B cell (primary cell): Measurements from ENCODE around the gene SLIT3. TPM values are rescaled to one million over a fixed set of nuclear protein-coding genes. Genes with fewer than 3 reads are reported as not detected.

Experiments
- ATAC-seq: fragments of 200-7000 bp; cut with Tn5 transposase; one replicate; pipeline ENCODE4 v1.10.0; 2021; ENCODE audit warnings: low read depth, mild to moderate bottlenecking, moderate number of reproducible peaks, moderate library complexity
- CTCF ChIA-PET: fragments of 350-600 bp; sonication (Branson Sonifier 250); formaldehyde crosslinking; loops from one replicate; lab custom pipeline; 2021; ENCODE audit warnings: antibody characterized with exemption, inconsistent platforms; lab: Charles Lee
- POLR2A ChIA-PET: fragments of 350-600 bp; sonication (Branson Sonifier 250); formaldehyde crosslinking; loops from one replicate; lab custom pipeline; 2021; ENCODE audit warnings: antibody characterized with exemption; lab: Charles Lee
- DNase-seq: peaks from one replicate; pipeline ENCODE4 v3.0.0; 2013
- H2AFZ ChIP-seq: 2 replicates; pipeline ENCODE4 v1.6.1; 2012; ENCODE audit warnings: mild to moderate bottlenecking, low read depth, low read length; ENCODE audit not compliant: insufficient read depth, poor library complexity, severe bottlenecking
- H3K27ac ChIP-seq, 2 donors: 1 replicate in 1 of 2; 2 replicates in 1 of 2; pipeline ENCODE4 v1.5.1; 2012 to 2013; ENCODE audit warnings: low read length in 2 of 2, mild to moderate bottlenecking in 2 of 2, moderate library complexity in 1 of 2
- H3K27me3 ChIP-seq, 4 experiments: fragments of 200-600 bp in 1 of 4; sonication (generic) in 1 of 4; replicated peaks in 1 of 4; 1 replicate in 2 of 4; 2 replicates in 2 of 4; pipeline versions ENCODE4 v1.6.1 to v1.7.0; 2013 to 2016; ENCODE audit warnings: low read length in 3 of 4, mild to moderate bottlenecking in 2 of 4, mixed read lengths in 1 of 4, moderate library complexity in 1 of 4; ENCODE audit not compliant: insufficient read depth in 4 of 4, control insufficient read depth in 3 of 4; ENCODE audit errors: control extremely low read depth in 1 of 4
- H3K36me3 ChIP-seq, 2 experiments: replicated peaks in 1 of 2; 1 replicate in 1 of 2; 2 replicates in 1 of 2; pipeline versions ENCODE4 v1.6.1 to v1.7.1; 2013; ENCODE audit warnings: low read length in 1 of 2; ENCODE audit not compliant: insufficient read depth in 2 of 2, control insufficient read depth in 1 of 2; ENCODE audit errors: control extremely low read depth in 1 of 2, extremely low read depth in 1 of 2
- H3K4me1 ChIP-seq, 2 donors: fragments of 200-600 bp in 1 of 2; sonication (generic) in 1 of 2; 1 replicate in 1 of 2; 2 replicates in 1 of 2; pipeline versions ENCODE4 v1.5.1 to v1.6.1; 2013 to 2017; ENCODE audit warnings: low read length in 2 of 2; ENCODE audit not compliant: control insufficient read depth in 2 of 2, insufficient read depth in 2 of 2
- H3K4me2 ChIP-seq: replicated peaks from 2 replicates; pipeline ENCODE3; 2012; ENCODE audit warnings: mild to moderate bottlenecking, low read depth, low read length; ENCODE audit not compliant: poor library complexity, severe bottlenecking
- H3K4me3 ChIP-seq, 5 experiments: fragments of 200-600 bp in 1 of 5; sonication (generic) in 1 of 5; 1 replicate in 3 of 5; 2 replicates in 2 of 5; pipeline versions ENCODE4 v1.5.1 to v1.7.0; 2011 to 2016; ENCODE audit warnings: low read length in 4 of 5, mild to moderate bottlenecking in 4 of 5, low read depth in 2 of 5, control low read depth in 1 of 5, moderate library complexity in 1 of 5; ENCODE audit not compliant: insufficient read depth in 1 of 5; ENCODE audit errors: control extremely low read depth in 1 of 5, extremely low read depth in 1 of 5
- H3K79me2 ChIP-seq: fragments of 200-600 bp; sonication (generic); one replicate; pipeline ENCODE4 v1.6.0; 2016; ENCODE audit warnings: low read length; ENCODE audit not compliant: control insufficient read depth, insufficient read depth
- H3K9ac ChIP-seq: fragments of 200-600 bp; sonication (generic); 2 replicates; pipeline ENCODE4 v1.6.1; 2017; ENCODE audit warnings: mild to moderate bottlenecking, low read length, moderate library complexity
- H3K9me3 ChIP-seq, 3 donors: one replicate each; pipeline versions ENCODE4 v1.6.1 to v1.7.1; 2013; ENCODE audit warnings: low read length in 2 of 3; ENCODE audit not compliant: control insufficient read depth in 2 of 3, insufficient read depth in 1 of 3; ENCODE audit errors: control extremely low read depth in 1 of 3
- H4K20me1 ChIP-seq: 2 replicates; pipeline ENCODE4 v1.6.0; 2012; ENCODE audit warnings: mild to moderate bottlenecking, low read length; ENCODE audit not compliant: insufficient read depth, control insufficient read depth, poor library complexity, severe bottlenecking
- H3K27ac Mint-ChIP-seq: one replicate; pipeline ENCODE4 v1.8.0; 2021; ENCODE audit warnings: mixed read lengths
- H3K27me3 Mint-ChIP-seq: one replicate; pipeline ENCODE4 v1.8.0; 2021; ENCODE audit warnings: mixed read lengths
- H3K4me1 Mint-ChIP-seq: one replicate; pipeline ENCODE4 v1.8.0; 2021; ENCODE audit warnings: mixed read lengths
- H3K4me3 Mint-ChIP-seq: one replicate; pipeline ENCODE4 v1.8.0; 2021; ENCODE audit warnings: mixed read lengths
- H3K9me3 Mint-ChIP-seq: one replicate; pipeline ENCODE4 v1.8.0; 2022; ENCODE audit warnings: mixed read lengths; ENCODE audit not compliant: insufficient read depth
- EZH2 ChIP-seq: IDR thresholded peaks from 2 replicates; pipeline ENCODE4 v1.6.1; 2012; ENCODE audit warnings: borderline replicate concordance, low read depth, mild to moderate bottlenecking, moderate library complexity, low read length; ENCODE audit not compliant: insufficient read depth, poor library complexity, severe bottlenecking
- WGBS: methylation state at CpG from one replicate; pipeline ENCODE4 v1.1.5; 2013; ENCODE audit warnings: missing lambda C conversion rate; ENCODE audit not compliant: insufficient coverage; 5-methylcytosine and 5-hydroxymethylcytosine counted together
- intact Hi-C: fragments of 100-400 bp; cut with micrococcal nuclease; formaldehyde crosslinking; loops from one replicate; pipeline ENCODE4 v1.10.0; 2022
- polyA plus RNA-seq: library from polyadenylated mRNA; depleted of rRNA; stranded (reverse); fragments of >200 nt; gene quantifications from 2 replicates; pipeline ENCODE4 v1.2.3, GENCODE V29; 2012
- total RNA-seq, 2 donors: library from RNA; stranded (reverse); fragments of 120-200 nt in 1 of 2; gene quantifications; 1 replicate in 1 of 2; 2 replicates in 1 of 2; pipeline versions ENCODE4 v1.2.3 to v1.2.4, GENCODE V29; 2013 to 2022
- TF ChIP-seq, protein P1 (sequence below): fragments of 200-600 bp; IDR thresholded peaks from one replicate; pipeline ENCODE4 v1.8.0; 2022; ENCODE audit warnings: antibody characterized with exemption, mild to moderate bottlenecking

Gene SLIT3
- total and polyA plus RNA-seq, 2 donors (not counting 1 experiment from before 2014, with no cell fraction given) = not detected

DNA sequence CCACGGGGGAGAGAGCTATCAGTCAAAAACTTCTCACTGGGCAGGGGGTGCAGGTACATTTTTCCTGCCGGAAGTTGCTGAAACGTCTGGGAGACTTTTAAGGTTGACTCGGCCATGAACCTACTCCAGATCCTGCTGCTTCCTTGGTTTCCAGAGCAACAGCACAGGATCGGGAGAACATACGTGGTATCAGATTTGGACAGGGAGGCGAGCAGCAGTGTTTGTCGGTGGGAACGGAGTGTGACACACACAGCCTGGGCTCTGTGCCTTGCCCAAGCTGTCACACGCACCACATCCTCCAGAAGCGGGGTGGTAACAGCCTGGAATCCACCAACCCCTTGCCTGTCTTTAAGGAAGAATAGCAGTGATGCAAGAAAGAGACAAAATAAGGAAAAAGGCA is 276.5 kb downstream of the SLIT3 start:
- Histone ChIP-seq H3K4me1 (no peaks in the 10 kb centered on the region), H3K79me2 (no peaks in the 10 kb centered on the region), H3K9me3 (no peaks in the 10 kb centered on the region), H3K4me3 (no peak overlapping the region), H3K36me3 (no peaks in the 10 kb centered on the region), H3K27ac (no peak overlapping the region), H3K4me2 (no peak overlapping the region), H2AFZ (no peak overlapping the region), H4K20me1 (no peaks in the 10 kb centered on the region), H3K27me3 (peaks cover 0 to 3% (median 0%) of the 10 kb centered on the region in 4 experiments), H3K9ac (no peak overlapping the region)
- intact Hi-C loops = no loop called here
- TF ChIP-seq, protein P1, sequence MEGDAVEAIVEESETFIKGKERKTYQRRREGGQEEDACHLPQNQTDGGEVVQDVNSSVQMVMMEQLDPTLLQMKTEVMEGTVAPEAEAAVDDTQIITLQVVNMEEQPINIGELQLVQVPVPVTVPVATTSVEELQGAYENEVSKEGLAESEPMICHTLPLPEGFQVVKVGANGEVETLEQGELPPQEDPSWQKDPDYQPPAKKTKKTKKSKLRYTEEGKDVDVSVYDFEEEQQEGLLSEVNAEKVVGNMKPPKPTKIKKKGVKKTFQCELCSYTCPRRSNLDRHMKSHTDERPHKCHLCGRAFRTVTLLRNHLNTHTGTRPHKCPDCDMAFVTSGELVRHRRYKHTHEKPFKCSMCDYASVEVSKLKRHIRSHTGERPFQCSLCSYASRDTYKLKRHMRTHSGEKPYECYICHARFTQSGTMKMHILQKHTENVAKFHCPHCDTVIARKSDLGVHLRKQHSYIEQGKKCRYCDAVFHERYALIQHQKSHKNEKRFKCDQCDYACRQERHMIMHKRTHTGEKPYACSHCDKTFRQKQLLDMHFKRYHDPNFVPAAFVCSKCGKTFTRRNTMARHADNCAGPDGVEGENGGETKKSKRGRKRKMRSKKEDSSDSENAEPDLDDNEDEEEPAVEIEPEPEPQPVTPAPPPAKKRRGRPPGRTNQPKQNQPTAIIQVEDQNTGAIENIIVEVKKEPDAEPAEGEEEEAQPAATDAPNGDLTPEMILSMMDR = no peak
- TF ChIP-seq EZH2 = no peak
- H3K4me3 Mint-ChIP-seq = no peak overlapping the region
- peaks cover 19% of the 10 kb centered on the region for H3K27me3 Mint-ChIP-seq
- no peak for DNase-seq
- H3K4me1 Mint-ChIP-seq = no peaks in the 10 kb centered on the region
- POLR2A ChIA-PET = no interaction called here
- H3K27ac Mint-ChIP-seq = no peak overlapping the region
- H3K9me3 Mint-ChIP-seq = no peaks in the 10 kb centered on the region
- CTCF ChIA-PET = no interaction called here
- 92% methylated on average over 8 of the region's 11 CpGs for WGBS
- ATAC-seq = no peak

- H4K20me1 ChIP-seq = no peaks in the 10 kb centered on the region
- H3K79me2 ChIP-seq = no peaks in the 10 kb centered on the region
- intact Hi-C loops = no loop called here
- peaks cover 15% of the 10 kb centered on the region for H3K27me3 Mint-ChIP-seq
- TF ChIP-seq, protein P1 = no peak
- no peak for TF ChIP-seq EZH2
- H3K27ac Mint-ChIP-seq = no peak overlapping the region
- H3K9me3 Mint-ChIP-seq = no peaks in the 10 kb centered on the region
- WGBS = 88% methylated on average over 3 of the region's 4 CpGs
- peaks cover 0 to 3% (median 0%) of the 10 kb centered on the region in 4 experiments for H3K27me3 ChIP-seq
- no peak overlapping the region for H3K9ac ChIP-seq
- H3K27ac ChIP-seq = no peak overlapping the region
- no peaks in the 10 kb centered on the region for H3K4me1 Mint-ChIP-seq
- no peak for ATAC-seq
- no peak overlapping the region for H3K4me3 ChIP-seq
- DNase-seq = no peak
- CTCF ChIA-PET = interaction anchor here (1.1 kb wide), 1 partner anchor 9 kb away, joined by 3 read pairs; no protein-coding TSS in a partner anchor
- H3K4me3 Mint-ChIP-seq = no peak overlapping the region
- POLR2A ChIA-PET = no interaction called here
- no peaks in the 10 kb centered on the region for H3K9me3 ChIP-seq
- H3K4me2 ChIP-seq = no peak overlapping the region
- no peaks in the 10 kb centered on the region for H3K36me3 ChIP-seq
- H2AFZ ChIP-seq = no peak overlapping the region
- no peaks in the 10 kb centered on the region for H3K4me1 ChIP-seq
Observed at GRCh38 chr5:169022718-169023117, 278.2 kb downstream of the SLIT3 start.
